OCI-LY7 (cell line): ENCODE data around the gene MPP4.

Experiments used
- EZH2phosphoT487 ChIP-seq: fragments of 200-600 bp; sonication (generic); IDR thresholded peaks from 2 replicates; pipeline ENCODE4 v1.6.1; 2018; ENCODE audit warnings: low read depth, borderline replicate concordance, mild to moderate bottlenecking, mixed run types, antibody characterized with exemption, low read length, moderate library complexity, mixed read lengths
- TF ChIP-seq, protein P1 (sequence below): fragments of 200-600 bp; sonication (generic); conservative IDR thresholded peaks from 2 replicates; pipeline ENCODE4 v1.5.1; 2014; ENCODE audit warnings: mild to moderate bottlenecking, antibody characterized with exemption, low read length, moderate library complexity, mixed read lengths

DNA sequence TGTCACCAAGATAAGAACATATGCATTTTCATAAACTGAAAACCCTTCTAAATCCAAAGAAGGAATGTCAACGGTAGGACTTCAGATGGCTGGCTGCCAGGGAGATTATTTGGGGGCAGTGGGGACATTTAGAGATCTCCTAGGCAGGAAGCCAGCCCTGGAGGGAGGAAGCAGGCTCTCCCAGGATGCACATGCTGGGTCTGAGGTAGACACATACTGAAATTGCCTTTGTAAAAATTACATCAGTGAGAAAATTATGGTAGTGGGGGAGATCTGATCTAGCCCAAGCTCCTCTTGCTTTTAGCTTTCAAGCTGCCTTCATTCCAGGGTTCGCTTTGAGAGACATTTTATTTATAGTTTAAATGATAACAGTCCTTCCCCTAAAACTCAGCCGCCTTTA, 24.1 kb downstream of the MPP4 start:
- TF ChIP-seq, protein P1, sequence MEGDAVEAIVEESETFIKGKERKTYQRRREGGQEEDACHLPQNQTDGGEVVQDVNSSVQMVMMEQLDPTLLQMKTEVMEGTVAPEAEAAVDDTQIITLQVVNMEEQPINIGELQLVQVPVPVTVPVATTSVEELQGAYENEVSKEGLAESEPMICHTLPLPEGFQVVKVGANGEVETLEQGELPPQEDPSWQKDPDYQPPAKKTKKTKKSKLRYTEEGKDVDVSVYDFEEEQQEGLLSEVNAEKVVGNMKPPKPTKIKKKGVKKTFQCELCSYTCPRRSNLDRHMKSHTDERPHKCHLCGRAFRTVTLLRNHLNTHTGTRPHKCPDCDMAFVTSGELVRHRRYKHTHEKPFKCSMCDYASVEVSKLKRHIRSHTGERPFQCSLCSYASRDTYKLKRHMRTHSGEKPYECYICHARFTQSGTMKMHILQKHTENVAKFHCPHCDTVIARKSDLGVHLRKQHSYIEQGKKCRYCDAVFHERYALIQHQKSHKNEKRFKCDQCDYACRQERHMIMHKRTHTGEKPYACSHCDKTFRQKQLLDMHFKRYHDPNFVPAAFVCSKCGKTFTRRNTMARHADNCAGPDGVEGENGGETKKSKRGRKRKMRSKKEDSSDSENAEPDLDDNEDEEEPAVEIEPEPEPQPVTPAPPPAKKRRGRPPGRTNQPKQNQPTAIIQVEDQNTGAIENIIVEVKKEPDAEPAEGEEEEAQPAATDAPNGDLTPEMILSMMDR: no peak
- no peak for TF ChIP-seq EZH2phosphoT487
